Astrocyte (in vitro differentiated cells and primary cell): ENCODE data around the gene CBX7. TPM values are rescaled to one million over a fixed set of nuclear protein-coding genes. Genes with fewer than 3 reads are reported as not detected.
A peak's percentile ranks its signal among the peaks of the same experiment; 100 is the strongest.

ENCODE experiments used
- DNase-seq: peaks from one replicate; pipeline ENCODE4 v3.0.0-alpha.2; 2010; ENCODE audit warnings: low read depth
- FAIRE-seq: peaks from 2 replicates; lab custom pipeline; 2011; peaks lifted over from hg19 to GRCh38; lab: Jason Lieb, UNC
- H2AFZ ChIP-seq: 2 replicates; pipeline ENCODE4 v1.6.0; 2012; ENCODE audit warnings: low read depth, low read length, inconsistent platforms
- H3K27ac ChIP-seq: 2 replicates; pipeline ENCODE4 v1.5.1; 2011; ENCODE audit warnings: low read depth, low read length, inconsistent platforms
- H3K27me3 ChIP-seq: 2 replicates; pipeline ENCODE4 v1.6.0; 2011; ENCODE audit warnings: low read length, inconsistent platforms; ENCODE audit not compliant: insufficient read depth
- H3K36me3 ChIP-seq: 2 replicates; pipeline ENCODE4 v1.5.1; 2011; ENCODE audit warnings: low read length, inconsistent platforms; ENCODE audit not compliant: insufficient read depth
- H3K4me1 ChIP-seq: 2 replicates; pipeline ENCODE4 v1.5.1; 2011; ENCODE audit warnings: low read length, inconsistent platforms; ENCODE audit not compliant: insufficient read depth
- H3K4me2 ChIP-seq: 2 replicates; pipeline ENCODE4 v1.6.0; 2012; ENCODE audit warnings: low read length, inconsistent platforms
- H3K4me3 ChIP-seq: 2 replicates; pipeline ENCODE4 v1.5.1; 2011; ENCODE audit warnings: low read depth, mild to moderate bottlenecking, low read length, inconsistent platforms; ENCODE audit not compliant: insufficient read depth
- H3K79me2 ChIP-seq: 2 replicates; pipeline ENCODE4 v1.6.0; 2012; ENCODE audit warnings: mild to moderate bottlenecking, low read length, inconsistent platforms; ENCODE audit not compliant: insufficient read depth
- H3K9ac ChIP-seq: 2 replicates; pipeline ENCODE4 v1.6.0; 2012; ENCODE audit warnings: mild to moderate bottlenecking, low read length, inconsistent platforms
- H3K9me3 ChIP-seq: 2 replicates; pipeline ENCODE4 v1.5.1; 2012; ENCODE audit warnings: low read depth, mild to moderate bottlenecking, low read length, inconsistent platforms; ENCODE audit not compliant: insufficient read depth
- H4K20me1 ChIP-seq: 2 replicates; pipeline ENCODE4 v1.6.0; 2012; ENCODE audit warnings: low read length, inconsistent platforms; ENCODE audit not compliant: insufficient read depth
- H3K27ac Mint-ChIP-seq: one replicate; pipeline ENCODE4 v1.8.0; 2021; ENCODE audit warnings: mild to moderate bottlenecking, mixed read lengths; ENCODE audit not compliant: unreplicated experiment
- H3K27me3 Mint-ChIP-seq: one replicate; pipeline ENCODE4 v1.8.0; 2021; ENCODE audit warnings: low read depth, mixed read lengths; ENCODE audit not compliant: unreplicated experiment
- H3K36me3 Mint-ChIP-seq: one replicate; pipeline ENCODE4 v1.8.0; 2021; ENCODE audit warnings: low read depth, mixed read lengths; ENCODE audit not compliant: unreplicated experiment
- H3K4me1 Mint-ChIP-seq: one replicate; pipeline ENCODE4 v1.8.0; 2021; ENCODE audit warnings: low read depth, mixed read lengths; ENCODE audit not compliant: unreplicated experiment
- H3K4me3 Mint-ChIP-seq: one replicate; pipeline ENCODE4 v1.8.0; 2021; ENCODE audit warnings: mild to moderate bottlenecking, moderate library complexity, mixed read lengths; ENCODE audit not compliant: unreplicated experiment
- H3K9me3 Mint-ChIP-seq: one replicate; pipeline ENCODE4 v1.8.0; 2021; ENCODE audit warnings: mild to moderate bottlenecking, mixed read lengths; ENCODE audit not compliant: unreplicated experiment
- EZH2 ChIP-seq: IDR thresholded peaks from 2 replicates; pipeline ENCODE4 v1.6.1; 2012; ENCODE audit warnings: mild to moderate bottlenecking, low read length, inconsistent platforms; ENCODE audit not compliant: insufficient read depth
- total RNA-seq: library from RNA; stranded (reverse); gene quantifications from 2 replicates; pipeline ENCODE4 v1.2.1, GENCODE V29; 2021
- TF ChIP-seq, protein P1 (sequence below): IDR thresholded peaks from 2 replicates; pipeline ENCODE4 v1.5.1; 2011; ENCODE audit warnings: low read depth, mild to moderate bottlenecking, inconsistent platforms, low read length, moderate library complexity; ENCODE audit not compliant: insufficient read depth

The CBX7 gene
- total RNA-seq, 1 donor from 2014 or later, result 1.2 TPM

DNA sequence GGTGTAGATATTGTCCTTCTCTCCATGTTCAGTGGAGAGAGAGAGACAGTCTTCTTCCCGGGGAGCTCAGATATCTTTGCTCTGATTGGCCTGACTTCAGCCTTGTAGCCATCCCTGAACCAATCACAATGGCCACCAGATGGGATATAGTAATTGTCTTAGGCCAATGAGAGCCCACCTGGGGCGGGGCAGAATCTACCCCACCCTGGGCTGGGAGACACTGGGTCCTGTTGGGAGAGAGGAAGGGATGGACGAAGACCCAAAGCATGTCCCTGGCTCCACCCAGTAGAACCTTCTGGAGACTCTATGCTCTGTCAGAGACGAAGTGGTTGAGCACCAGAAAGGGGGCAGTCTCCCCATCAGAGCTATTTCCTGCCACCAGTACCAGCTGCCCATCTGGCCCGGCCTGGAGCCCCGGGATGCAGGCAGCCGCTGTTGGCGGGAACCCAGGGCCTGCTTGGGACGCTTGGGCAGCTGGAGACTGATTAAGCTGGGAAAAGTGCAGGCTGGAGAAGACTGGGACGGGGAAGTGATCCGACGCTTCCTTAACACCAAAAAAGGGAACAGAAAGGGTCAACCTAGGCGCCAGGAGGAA, 31.6 kb upstream of the CBX7 start:
- Mint-ChIP-seq H3K4me1 (peaks cover 2% of the 10 kb centered on the region), H3K27me3 (no peaks in the 10 kb centered on the region), H3K9me3 (peaks cover 5% of the 10 kb centered on the region), H3K4me3 (no peak overlapping the region), H3K27ac (no peak overlapping the region), H3K36me3 (peaks cover 1% of the 10 kb centered on the region)
- no peaks in the 10 kb centered on the region for H3K9me3 ChIP-seq
- H4K20me1 ChIP-seq, result no peaks in the 10 kb centered on the region
- H3K79me2 ChIP-seq, result no peaks in the 10 kb centered on the region
- H3K4me1 ChIP-seq, result no peaks in the 10 kb centered on the region
- no peak overlapping the region for H3K9ac ChIP-seq
- H2AFZ ChIP-seq, result peak overlapping the region; percentile 51
- no peak overlapping the region for H3K27ac ChIP-seq
- FAIRE-seq, result peak; percentile 86
- H3K4me3 ChIP-seq, result no peak overlapping the region
- H3K4me2 ChIP-seq, result peak overlapping the region; percentile 25
- no peaks in the 10 kb centered on the region for H3K27me3 ChIP-seq
- H3K36me3 ChIP-seq, result no peaks in the 10 kb centered on the region
- TF ChIP-seq, protein P1, sequence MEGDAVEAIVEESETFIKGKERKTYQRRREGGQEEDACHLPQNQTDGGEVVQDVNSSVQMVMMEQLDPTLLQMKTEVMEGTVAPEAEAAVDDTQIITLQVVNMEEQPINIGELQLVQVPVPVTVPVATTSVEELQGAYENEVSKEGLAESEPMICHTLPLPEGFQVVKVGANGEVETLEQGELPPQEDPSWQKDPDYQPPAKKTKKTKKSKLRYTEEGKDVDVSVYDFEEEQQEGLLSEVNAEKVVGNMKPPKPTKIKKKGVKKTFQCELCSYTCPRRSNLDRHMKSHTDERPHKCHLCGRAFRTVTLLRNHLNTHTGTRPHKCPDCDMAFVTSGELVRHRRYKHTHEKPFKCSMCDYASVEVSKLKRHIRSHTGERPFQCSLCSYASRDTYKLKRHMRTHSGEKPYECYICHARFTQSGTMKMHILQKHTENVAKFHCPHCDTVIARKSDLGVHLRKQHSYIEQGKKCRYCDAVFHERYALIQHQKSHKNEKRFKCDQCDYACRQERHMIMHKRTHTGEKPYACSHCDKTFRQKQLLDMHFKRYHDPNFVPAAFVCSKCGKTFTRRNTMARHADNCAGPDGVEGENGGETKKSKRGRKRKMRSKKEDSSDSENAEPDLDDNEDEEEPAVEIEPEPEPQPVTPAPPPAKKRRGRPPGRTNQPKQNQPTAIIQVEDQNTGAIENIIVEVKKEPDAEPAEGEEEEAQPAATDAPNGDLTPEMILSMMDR, result no peak
- no peak for TF ChIP-seq EZH2
- DNase-seq, result peak; percentile 73

DNA sequence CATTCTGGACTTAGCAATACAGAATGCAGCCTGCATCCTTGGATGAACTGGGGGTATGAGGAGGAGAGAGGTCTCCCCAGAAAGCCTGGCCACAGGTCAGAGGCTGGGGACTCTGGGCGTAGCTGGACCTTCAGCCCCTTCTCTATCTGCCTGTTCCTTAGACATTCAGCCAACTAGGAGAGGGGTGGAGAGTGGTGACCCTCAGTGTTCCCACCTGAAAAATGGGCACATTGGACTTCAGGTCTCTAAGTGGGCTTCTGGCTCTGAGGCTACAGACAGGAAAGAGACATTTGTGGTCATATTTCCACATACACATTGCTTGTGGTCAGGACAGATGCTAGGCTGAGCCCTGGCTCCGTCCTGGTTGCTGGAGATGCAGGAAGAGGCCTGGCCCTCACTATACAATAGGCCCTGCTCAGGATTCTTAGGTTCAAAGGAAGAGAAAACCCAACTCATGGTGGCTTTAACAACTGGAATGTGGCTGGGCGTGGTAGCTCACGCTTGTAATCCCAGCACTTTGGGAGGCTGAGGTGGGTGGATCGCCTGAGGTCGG, 30.1 kb upstream of the CBX7 start:
- FAIRE-seq (no peak), DNase-seq (peak; percentile 29)
- no peak overlapping the region for H3K4me3 Mint-ChIP-seq
- Histone ChIP-seq H4K20me1 (no peaks in the 10 kb centered on the region), H2AFZ (no peak overlapping the region), H3K9ac (no peak overlapping the region), H3K4me1 (peaks cover 6% of the 10 kb centered on the region), H3K79me2 (no peaks in the 10 kb centered on the region), H3K9me3 (no peaks in the 10 kb centered on the region), H3K27ac (no peak overlapping the region), H3K36me3 (no peaks in the 10 kb centered on the region), H3K27me3 (no peaks in the 10 kb centered on the region), H3K4me3 (no peak overlapping the region), H3K4me2 (no peak overlapping the region)
- TF ChIP-seq, protein P1, result no peak
- TF ChIP-seq EZH2, result no peak
- peaks cover 1% of the 10 kb centered on the region for H3K36me3 Mint-ChIP-seq
- H3K9me3 Mint-ChIP-seq, result peaks cover 5% of the 10 kb centered on the region
- H3K4me1 Mint-ChIP-seq, result peaks cover 2% of the 10 kb centered on the region
- H3K27ac Mint-ChIP-seq, result no peak overlapping the region
- H3K27me3 Mint-ChIP-seq, result no peaks in the 10 kb centered on the region

DNA sequence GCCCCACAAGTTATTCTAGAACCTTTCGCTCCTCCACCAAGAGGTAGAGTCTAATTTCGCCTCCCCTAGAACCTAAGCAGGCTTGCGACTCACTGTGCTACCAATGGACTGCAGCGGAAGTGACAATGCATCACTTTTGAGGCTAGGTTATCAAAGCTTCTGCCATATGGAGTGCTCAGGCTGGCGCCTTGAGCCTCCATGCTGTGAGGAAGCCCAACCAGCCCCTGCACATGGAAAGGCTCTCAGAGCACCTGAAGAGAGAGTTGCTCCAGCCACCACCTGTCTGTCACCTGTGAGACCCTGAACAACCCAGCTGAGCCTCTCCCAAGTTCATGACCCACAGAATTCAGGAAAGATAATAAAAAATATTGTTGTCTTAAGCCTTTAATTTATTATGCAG, 29.3 kb upstream of the CBX7 start:
- H4K20me1 ChIP-seq, result no peaks in the 10 kb centered on the region
- no peak overlapping the region for H3K4me2 ChIP-seq
- FAIRE-seq, result no peak

More for the DNA sequence above, 29.3 kb upstream of the CBX7 start:
- Histone ChIP-seq H3K9ac (no peak overlapping the region), H3K4me3 (no peak overlapping the region), H3K27ac (no peak overlapping the region), H3K79me2 (no peaks in the 10 kb centered on the region), H3K27me3 (no peaks in the 10 kb centered on the region), H3K9me3 (no peaks in the 10 kb centered on the region), H2AFZ (no peak overlapping the region), H3K4me1 (peaks cover 14% of the 10 kb centered on the region), H3K36me3 (no peaks in the 10 kb centered on the region)
- TF ChIP-seq, protein P1, result no peak
- TF ChIP-seq EZH2, result no peak
- peaks cover 2% of the 10 kb centered on the region for H3K4me1 Mint-ChIP-seq
- H3K27ac Mint-ChIP-seq, result no peak overlapping the region
- DNase-seq, result no peak
- no peaks in the 10 kb centered on the region for H3K27me3 Mint-ChIP-seq
- peaks cover 5% of the 10 kb centered on the region for H3K9me3 Mint-ChIP-seq
- peaks cover 1% of the 10 kb centered on the region for H3K36me3 Mint-ChIP-seq
- no peak overlapping the region for H3K4me3 Mint-ChIP-seq
